Effector CD4-positive, alpha-beta T cell (primary cell): ENCODE measurements around the gene ARL16.
"Not testable (repeated sequence)": the region's sequence is repeated elsewhere in the genome, so short reads cannot be mapped to it uniquely, and the experiment has no call there.

ENCODE experiments used
- DNase-seq: peaks from one replicate; pipeline ENCODE4 v3.0.0-alpha.2; 2020

The ARL16 gene

DNA sequence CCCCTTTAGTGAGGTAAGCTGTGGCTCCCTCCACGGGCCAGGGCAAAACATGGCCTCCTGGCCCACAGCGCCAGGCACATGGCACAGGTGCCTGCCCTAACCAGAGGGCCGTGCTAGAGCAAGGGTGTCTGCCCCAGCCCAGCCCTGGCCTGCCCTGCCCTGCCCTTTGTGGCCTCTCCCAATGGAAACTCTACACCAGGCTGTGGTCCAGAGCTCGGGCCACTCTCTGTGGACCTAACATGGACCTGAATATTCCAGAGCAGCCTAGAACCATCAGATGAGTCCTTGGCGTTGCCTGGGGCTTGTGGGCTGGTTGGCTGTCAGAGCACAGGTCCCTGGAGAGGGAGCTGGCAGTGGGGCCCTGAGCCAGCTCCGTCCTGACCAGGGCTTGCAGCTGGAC lies 11.6 kb upstream of the ARL16 start:
- no peak for DNase-seq

- no peak for DNase-seq
These were observed 11.2 kb upstream of the ARL16 start for GRCh38 chr17:81694810-81695209.

- no peak for DNase-seq
These were observed 10.1 kb upstream of the ARL16 start for GRCh38 chr17:81693509-81694210.

DNA sequence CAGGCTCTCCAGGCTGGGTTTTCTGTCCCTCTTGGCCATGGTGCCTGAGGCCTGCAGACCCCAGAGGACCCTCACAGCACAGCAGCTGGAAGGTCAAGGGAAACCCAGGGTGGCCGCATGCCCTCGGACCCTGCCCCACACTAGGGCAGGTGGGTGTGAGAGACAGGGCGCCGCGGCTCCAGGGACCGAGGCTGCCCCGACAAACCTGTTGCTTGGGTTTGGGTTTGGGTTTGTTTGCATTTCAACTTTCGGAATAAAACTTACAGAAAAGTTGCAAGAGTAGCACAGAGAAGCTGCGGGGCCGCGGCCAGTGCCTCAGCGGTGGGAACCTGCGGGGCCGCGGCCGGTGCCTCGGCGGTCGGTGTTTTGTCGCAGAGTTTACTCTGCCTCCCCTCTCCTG lies 8.0 kb upstream of the ARL16 start:
- DNase-seq: no peak

DNA sequence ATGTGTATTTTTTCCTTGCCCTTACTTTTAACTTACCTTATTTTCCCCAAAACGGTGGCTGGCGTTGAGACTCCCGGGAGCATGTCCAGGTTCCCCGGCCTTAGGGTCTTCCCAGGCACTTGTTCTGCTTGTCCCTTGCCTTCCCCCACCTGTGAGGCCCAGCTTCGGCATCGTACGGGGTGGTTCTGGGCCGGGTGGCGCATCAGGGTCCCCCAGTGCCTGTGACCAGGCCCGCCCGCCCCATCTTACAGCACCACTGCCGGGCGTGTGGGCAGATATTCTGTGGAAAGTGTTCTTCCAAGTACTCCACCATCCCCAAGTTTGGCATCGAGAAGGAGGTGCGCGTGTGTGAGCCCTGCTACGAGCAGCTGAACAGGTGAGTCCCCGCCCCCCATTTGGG lies 7.6 kb upstream of the ARL16 start:
- no peak for DNase-seq

DNA sequence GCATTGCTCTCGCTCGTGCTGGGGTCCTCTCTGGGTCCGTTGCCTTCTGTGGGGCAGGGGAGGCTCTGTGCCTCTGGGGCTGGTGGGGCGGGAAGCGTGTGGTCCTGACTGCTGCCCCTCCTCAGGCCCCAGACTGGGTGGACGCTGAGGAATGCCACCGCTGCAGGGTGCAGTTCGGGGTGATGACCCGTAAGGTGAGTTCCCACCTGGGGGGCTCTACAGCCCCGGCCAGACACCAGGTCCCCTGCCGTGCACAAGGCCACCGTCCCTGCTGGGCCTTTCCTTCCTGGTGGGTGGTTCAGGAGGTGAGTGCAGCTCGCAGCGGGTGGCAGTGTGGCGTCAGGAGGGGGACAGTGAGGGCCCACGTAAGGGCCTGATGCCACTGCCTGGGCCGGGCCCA lies 7.0 kb upstream of the ARL16 start:
- DNase-seq: no peak

- no peak for DNase-seq
These were observed 6.5 kb upstream of the ARL16 start for GRCh38 chr17:81690066-81690465.

GRCh38 chr17:81688616-81689015 lies 5.0 kb upstream of the ARL16 start:
- DNase-seq: no peak

- no peak for DNase-seq
These were observed 4.4 kb upstream of the ARL16 start for GRCh38 chr17:81687770-81688541.

DNA sequence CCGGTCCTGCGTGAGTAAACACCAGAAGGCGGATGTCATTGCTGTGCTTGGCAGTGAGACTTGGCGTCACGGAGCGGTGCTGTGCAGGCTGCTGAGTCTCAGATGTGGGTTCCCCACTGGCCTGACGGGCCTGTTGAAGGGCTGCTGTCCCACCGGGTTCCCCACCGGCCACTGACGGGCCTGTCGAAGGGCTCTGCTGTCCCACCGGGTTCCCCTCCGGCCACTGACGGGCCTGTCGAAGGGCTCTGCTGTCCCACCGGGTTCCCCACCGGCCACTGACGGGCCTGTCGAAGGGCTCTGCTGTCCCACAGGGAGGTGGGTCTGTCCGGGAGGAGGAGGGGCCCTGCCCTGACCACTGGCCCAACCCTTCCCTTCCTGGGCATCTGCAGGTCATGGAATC lies 3.0 kb upstream of the ARL16 start:
- no peak for DNase-seq

GRCh38 chr17:81685108-81685507 lies 1.5 kb upstream of the ARL16 start:
- DNase-seq: no peak

DNA sequence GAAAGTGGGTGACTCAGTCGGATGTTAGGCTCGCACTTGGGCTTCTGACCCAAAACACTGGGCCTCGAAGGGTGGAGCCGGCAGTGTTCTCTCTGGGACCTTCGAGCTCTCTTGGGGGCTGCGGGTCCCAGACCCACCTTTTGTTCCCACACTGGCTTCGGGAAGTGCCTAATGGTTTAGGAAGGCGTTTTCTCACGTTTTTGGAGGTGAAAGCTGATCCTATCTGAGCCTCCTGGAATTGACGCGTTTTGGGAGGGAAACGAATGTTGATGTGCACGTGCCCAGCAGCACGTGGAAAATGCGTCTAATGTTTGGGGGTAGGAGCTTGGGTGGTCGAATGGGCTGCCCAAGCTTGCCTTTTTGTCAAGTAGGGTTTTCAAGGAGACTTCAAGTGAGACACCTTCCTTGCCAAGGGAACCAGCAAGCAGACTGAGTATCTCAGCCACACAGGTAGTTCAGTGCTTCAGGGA lies 880 bp upstream of the ARL16 start:
- no peak for DNase-seq

- DNase-seq: no peak
These were observed 401 bp downstream of the ARL16 start for GRCh38 chr17:81683208-81683583.

DNA sequence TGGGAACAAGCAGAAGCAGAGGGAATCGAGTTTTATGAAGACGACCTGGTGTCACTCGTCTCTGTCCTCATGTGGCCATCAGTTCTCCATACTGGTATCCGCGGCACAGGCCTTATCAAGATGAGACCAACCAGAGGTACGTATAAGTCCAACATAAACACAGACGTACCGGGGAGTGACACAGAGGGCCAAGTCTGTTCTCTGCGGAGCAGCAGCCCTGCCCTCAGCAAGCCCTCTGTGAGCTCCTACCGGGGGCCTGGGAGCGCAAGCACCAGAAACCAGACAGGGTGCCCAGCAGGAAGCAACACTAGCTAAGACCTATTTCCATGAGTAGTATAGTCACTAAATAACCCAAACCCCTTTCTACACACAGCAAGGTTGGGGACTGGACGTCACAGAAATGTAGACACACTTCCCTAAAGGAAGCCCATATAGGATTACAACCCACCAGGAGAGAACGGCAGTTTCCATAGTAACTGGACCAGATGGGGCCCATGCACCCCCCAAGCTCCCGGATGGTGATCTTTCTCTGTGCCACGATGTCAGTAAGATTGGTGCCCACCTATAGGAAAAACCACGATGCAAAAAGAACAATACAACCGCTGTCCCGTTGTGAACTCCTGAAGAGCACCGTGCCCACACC lies 911 bp downstream of the ARL16 start:
- no peak for DNase-seq

- DNase-seq: no peak
These were observed 1.9 kb downstream of the ARL16 start for GRCh38 chr17:81681672-81682071.

DNA sequence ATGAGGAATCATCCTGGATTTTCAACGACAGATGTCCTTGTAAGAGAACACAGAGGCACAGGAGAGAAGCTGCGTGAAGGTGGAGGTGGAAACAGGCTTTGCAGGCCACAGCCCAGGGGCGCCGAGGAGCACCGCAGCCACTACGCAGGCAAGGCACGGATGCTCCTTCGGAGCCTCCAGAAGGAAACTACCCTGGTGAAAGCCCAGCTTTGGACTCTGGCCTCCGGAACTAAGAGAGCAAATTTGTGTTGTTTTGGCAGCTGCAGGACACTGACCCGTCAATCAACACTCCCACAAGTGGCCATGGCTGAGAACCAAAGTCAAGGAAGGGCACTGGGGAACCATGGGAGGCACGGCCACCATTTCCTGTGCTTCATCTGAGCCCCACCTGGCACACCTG lies 3.4 kb downstream of the ARL16 start:
- no peak for DNase-seq

DNA sequence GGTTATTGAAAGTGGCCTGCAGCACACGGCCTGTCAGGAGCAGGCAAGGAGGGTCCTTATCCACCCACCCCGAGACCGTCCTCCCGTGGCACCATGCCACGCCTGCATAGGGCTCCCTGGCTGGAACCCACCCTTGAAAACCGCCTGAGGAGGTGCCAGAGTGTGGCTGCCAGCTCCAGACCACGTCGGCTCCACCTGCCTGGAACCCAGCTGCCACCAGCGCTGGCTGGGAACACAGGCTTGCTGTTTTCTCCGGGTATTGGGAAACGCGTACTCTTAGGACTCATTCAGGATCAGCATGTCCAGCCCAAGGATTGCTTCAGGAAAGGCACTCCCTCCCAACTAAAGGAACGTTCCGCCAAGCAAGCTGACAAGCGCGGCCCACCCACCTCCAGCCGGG lies 6.7 kb downstream of the ARL16 start:
- DNase-seq: no peak

DNA sequence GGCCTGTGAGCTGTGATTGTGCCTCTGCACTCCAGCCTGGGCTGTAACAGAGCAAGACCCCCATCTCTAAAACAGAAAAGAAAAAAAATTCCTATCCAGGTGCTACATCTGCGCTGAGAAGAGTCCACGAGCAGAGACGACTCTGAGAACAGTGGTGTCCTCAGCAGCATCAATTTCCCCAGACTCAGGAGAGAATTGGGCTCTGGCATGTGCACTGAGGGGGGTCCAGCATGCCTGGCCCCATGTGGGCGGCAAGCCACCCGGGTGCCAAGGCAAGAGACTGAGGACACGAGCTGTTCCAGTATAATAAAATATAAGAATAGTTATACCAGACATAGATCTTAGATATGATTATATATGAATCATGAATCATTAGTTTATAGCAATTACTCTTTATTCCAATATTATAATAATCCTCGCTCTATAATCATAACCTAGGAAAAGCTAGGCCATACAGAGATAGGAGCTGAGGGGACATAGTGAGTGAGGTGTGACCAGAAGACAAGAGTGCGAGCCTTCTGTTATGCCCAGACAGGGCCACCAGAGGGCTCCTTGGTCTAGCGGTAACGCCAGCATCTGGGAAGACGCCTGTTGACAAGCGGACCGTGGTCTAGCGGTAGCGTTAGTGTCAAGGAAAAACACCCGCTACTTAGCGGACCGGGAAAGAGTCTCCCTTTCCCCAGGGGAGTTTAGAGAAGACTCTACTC lies 7.9 kb downstream of the ARL16 start:
- DNase-seq: not testable (repeated sequence)

DNA sequence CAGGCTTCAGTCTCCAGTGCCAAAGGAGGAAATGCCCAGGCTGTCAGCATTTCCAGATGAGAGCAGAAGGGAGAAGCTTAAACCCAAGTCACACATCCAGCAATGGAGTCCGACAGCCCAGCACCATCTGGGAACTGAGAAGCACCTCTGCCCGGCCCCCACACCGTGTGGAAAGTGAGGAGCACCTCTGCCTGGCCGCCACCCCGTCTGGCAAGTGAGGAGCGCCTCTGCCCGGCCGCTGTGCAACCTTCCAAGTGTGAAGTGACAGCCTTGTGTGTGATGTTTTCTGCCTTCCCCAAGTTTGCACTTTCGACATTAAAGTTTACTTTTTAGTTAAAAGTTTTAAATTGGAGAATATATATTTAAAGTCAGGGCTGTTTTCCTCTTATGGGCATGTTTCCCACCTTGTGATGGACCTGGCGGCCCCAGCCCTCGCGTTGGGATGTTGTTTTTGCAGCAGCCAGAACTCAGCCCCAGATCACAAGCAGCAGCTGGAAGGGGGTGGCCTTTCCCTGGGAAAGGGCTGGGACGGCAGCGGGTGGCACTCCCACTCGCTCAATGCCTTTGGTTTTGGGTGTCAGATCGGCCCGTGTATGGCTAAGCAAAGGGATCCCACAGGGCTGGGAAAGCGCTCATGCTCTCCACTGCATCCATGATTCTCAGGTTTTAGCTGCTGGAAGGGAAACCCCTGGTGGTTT lies 9.9 kb downstream of the ARL16 start:
- DNase-seq: no peak

GRCh38 chr17:81672954-81673353 lies 10.6 kb downstream of the ARL16 start:
- no peak for DNase-seq

GRCh38 chr17:81672504-81672903 lies 11.1 kb downstream of the ARL16 start:
- no peak for DNase-seq

DNA sequence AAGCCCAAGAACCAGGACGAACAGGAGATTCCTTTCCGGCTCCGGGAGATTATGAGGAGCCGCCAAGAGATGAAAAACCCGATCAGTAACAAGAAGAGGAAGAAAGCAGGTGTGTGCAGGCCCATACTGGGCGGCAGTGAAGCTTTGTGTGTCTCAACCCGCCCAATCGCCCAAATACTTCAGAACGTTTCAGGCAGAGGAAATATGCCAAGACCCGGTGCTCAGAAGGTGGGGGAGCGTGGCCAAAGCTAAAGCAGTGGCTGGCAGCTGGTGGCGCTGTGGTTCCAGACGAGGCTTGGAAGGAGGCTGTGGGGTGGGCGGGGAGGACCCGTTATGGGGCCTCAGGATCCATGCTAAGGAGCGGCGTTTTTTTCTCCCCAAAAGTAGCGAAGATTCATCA lies 15.8 kb downstream of the ARL16 start:
- DNase-seq: no peak
